Activated CD4-positive, alpha-beta T cell treated with anti-CD3 and anti-CD28 coated beads, Interleukin-10, Interleukin-2, amounts not matched to agents 100 ng/mL and 50 ng/mL, durations not matched to agents 16 hours and 8 hours (primary cell): ENCODE results near the gene DDX18.

Experiments
- DNase-seq: peaks from one replicate; pipeline ENCODE4 v3.0.0-alpha.2; 2020

Gene DDX18

GRCh38 chr2:117835990-117836760 is 21.7 kb downstream of the DDX18 start:
- peak; percentile 65 for DNase-seq

GRCh38 chr2:117845304-117845703 is 30.8 kb downstream of the DDX18 start:
- no peak for DNase-seq

DNA sequence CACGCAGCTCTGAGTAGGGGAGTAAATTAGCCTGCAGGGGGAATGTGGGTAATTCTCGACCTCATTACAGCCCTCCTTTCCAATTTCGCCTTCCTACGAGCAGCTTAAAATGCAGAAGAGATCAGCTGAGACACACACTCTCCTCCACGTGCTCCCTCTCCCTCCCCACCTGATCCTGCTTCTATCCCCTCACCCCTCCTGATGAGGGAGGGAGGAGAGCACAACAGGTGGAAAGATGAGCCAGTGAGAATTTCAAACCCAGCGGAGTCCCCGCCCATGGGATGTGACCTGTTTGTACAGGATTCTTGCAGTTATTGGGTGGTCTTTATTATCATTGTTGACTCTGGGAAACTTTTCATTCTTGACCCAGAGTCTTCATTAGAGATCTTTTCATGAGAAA is 35.5 kb downstream of the DDX18 start:
- no peak for DNase-seq

- no peak for DNase-seq
Observed at GRCh38 chr2:117850461-117850860, 36.0 kb downstream of the DDX18 start.

DNA sequence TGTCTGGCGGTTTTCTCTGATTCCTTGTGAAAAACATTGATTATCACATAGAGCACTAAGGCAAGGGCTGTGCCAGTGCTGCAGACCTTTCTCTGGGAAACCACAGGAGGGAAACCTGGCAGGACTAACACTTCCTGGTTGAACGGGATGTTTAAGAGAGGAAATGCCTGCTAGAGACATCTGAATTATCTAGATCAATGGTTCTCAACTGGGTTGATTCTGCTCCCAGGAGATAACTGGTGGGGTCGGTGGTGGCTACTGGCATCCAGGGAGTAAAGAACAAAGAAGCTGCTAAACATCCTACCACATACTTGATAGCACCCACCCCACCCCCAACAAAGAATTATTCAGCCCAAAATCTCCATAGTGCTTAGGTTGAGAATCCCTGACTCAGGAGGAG is 37.5 kb downstream of the DDX18 start:
- no peak for DNase-seq

GRCh38 chr2:117853316-117853715 is 38.8 kb downstream of the DDX18 start:
- no peak for DNase-seq

DNA sequence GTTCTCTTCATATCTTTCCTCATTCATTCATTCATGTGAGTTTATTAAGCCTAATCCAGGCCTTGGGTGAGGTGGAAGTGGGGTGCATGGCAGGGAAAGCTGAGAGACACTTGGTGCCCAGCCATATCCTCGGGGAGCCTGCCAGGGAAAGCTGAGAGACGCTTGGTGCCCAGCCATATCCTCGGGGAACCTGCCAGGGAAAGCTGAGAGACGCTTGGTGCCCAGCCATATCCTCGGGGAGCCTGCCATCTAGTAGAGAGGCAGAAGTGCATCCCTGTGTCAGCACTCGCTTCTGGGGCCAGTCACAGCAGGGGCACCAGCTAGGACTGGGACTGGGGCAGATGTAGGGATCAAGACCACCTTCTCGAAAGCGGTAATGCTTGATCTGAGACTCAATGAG is 39.4 kb downstream of the DDX18 start:
- DNase-seq: no peak

- DNase-seq: no peak
Observed at GRCh38 chr2:117854610-117855009, 40.1 kb downstream of the DDX18 start.

- no peak for DNase-seq
Observed at GRCh38 chr2:117855886-117856285, 41.4 kb downstream of the DDX18 start.

DNA sequence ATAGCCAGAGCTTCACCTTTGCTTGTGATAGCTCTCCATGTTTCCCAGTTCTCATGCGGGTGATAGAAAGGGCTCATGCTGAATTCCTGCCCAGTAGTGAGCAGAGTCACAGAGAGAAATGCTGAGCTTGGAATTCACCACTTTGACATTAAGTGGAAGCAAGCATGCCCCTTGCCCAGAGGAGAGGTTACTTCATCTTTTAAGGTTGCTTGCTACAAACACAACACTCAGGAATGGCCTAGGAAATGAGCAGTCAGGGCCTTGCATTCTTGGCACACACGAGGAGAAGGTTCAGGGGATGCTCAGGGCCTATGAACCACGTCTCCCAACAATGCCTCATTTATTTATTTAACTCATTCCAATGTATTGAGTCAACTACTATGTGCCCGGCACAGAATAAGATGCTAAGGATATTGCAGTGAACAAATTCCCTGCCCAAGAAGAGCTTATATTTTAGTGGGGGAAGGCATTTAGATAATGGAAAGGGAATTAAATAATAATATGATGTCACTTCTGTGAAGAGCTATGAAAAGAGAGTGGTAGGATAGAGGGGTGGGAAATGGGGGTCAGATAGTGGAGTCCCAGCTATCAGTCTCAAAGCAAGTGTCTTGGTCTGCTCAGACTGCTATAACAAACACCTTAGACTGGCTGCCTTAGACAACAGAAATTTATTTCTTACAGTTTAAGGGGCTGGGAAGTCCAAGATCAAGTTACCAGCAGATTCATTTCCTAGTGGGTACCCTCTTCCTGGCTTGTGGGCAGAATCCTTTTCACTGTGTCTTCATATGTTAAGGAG is 42.1 kb downstream of the DDX18 start:
- no peak for DNase-seq

DNA sequence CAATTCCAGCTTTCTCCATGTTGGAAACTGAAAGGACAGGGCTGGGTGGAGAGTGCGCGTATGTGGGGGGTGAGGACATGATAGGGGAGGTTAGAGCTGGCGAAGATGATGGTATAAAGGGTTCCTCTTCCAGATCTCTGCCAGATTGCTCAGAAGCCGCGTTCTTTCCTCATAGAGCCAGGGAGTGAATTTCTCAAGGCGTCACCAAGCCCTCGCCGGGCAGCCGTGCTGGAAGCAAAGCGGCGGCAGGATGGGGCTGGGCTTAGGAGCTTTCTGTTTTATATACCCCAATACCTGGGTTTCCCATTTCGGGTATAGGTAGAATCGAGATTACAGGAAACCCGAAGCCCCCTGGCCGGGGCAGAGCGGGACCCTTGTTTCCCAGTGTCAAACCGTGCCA is 43.8 kb downstream of the DDX18 start:
- DNase-seq: no peak

DNA sequence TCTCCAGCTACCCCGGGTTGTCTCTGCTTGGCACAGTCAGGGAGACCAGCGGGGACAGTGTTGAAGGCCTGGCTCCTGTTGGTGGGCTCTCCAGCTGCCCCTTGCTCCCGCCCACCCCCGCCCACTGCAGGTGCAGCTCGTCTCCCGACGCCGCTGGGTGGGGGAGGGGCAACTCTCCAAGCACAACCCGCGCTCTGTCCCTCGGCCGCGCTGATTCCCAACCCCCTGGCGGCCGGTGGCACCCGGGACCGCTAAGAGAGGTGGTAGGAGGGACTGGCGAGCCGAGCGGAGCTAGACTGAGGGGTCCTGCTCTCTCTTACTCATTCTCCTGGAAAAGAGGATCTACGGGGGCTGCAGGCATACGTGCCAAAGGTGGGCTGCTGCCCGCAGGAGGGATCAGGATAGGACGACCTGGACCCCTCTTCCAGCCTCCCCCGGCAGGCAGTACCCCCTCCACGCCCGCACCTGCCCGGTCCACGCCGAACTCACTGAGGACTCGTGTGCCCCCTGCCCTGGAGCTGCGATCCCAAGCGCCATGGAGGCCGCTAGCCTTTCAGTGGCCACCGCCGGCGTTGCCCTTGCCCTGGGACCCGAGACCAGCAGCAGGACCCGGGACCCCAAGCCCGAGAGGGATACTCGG is 44.5 kb downstream of the DDX18 start:
- no peak for DNase-seq

DNA sequence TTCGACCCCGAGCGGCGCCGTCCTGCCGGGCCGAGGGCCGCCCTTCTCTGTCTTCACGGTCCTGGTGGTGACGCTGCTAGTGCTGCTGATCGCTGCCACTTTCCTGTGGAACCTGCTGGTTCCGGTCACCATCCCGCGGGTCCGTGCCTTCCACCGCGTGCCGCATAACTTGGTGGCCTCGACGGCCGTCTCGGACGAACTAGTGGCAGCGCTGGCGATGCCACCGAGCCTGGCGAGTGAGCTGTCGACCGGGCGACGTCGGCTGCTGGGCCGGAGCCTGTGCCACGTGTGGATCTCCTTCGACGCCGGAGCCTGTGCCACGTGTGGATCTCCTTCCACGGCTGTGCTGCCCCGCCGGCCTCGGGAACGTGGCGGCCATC is 45.0 kb downstream of the DDX18 start:
- no peak for DNase-seq

GRCh38 chr2:117859924-117860647 is 45.6 kb downstream of the DDX18 start:
- DNase-seq: no peak

GRCh38 chr2:117862459-117862858 is 48.0 kb downstream of the DDX18 start:
- no peak for DNase-seq

DNA sequence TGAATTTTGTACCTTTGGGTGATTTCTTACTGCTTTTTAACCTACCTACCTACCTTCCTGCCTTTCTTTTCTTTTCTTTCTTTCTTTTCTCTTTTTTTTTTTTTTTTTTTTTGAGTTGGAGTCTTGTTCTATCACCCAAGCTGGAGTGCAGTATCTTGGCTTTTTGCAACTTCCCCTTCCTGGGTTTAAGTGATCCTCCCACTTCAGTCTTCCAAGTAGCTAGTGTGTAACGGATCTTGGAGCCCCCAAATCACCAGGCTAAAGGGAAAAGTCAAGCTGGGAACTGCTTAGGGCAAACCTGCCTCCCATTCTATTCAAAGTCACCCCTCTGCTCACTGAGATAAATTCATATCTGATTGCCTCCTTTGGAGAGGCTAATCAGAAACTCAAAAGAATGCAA is 61.3 kb downstream of the DDX18 start:
- DNase-seq: no peak

DNA sequence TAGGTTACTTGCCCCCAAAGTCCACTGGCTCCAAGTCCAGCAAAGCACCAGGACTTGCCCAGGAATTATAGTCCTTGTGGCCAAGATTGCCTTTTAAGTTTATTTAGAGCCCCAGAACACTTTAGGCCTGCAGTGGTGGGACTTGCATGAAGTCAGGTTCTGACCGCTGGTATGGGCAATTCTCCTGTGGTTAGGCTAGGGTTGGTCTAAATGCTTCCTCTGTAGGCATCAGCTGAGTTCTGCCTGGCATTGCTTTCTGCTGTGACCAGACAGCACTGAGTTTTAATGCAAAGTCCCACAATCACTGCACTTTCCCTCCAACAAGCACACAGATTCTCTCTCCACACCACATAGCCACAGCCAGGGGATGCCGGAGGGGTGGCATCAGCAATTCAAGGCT is 64.5 kb downstream of the DDX18 start:
- DNase-seq: no peak
